HG03103 (cell line): Measurements from ENCODE around the gene TBC1D22A.

Source experiments
- ATAC-seq: cut with Tn5 transposase; IDR thresholded peaks from one replicate; pipeline ENCODE4 v1.9.1; 2021; ENCODE audit warnings: low read depth; ENCODE audit not compliant: unreplicated experiment

The TBC1D22A gene

GRCh38 chr22:46737105-46737975 is 25.1 kb upstream of the TBC1D22A start:
- ATAC-seq: no peak

DNA sequence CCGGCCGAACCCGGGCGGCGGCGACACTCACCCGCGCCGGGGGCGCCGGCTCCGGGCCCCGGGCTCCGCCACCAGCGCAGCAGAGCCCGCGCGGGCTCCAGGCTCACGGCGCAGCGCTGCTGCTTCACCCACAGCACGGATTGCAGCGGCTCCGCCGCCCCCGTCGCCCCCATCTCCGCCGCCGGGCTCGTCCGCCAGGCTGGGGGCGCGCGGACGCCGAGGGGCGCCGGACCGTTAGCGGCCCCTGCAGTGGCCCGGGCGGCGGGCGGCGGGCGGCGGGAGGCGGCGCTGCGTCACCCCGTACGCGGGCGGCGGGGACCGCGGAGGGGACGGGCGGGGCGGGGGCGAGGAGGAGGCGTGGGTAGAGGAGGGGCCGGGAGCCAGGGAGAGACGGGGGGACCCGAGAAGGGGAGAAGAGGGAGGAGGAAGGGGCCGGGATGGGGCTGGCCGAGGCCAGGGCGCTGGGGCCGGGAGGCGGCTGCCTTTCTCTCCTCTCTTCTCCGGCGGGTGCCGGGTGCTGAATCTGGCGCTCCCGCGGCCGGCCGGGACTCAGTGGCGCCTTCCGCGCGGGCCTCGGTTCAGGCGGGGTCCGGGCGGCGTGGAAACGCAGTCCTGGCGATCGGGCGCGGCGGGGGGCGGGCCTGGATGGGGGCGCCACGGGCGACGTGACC is 24.3 kb upstream of the TBC1D22A start, which contains the start of gene CERK:
TSS of gene CERK (minus strand) at position 277 of the 671 bp plus-strand sequence. CDS start at position 173, 104 bp downstream.
- ATAC-seq: no peak

DNA sequence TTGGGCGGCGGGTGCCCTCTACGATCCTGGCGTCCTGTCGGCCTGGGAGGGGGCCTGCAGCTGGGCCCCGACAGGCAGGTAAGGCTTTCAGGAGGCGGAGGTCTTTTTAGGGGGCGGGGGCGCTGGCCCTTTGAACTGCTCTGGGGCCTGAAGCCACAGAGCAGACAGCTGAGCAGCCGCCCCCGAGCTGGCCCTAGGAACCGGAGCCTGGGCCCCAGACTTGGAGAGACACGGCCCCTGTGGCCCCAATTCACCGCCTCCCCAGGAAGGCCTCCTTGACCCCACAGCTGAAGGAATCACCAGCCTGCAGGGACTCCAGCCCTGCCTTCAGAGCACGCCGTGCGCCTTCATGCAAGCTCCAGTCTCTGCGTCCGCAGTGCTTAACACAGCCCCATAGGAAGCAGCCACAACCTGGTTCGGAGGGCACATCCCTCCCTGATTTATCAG is 23.8 kb upstream of the TBC1D22A start:
- no peak for ATAC-seq

DNA sequence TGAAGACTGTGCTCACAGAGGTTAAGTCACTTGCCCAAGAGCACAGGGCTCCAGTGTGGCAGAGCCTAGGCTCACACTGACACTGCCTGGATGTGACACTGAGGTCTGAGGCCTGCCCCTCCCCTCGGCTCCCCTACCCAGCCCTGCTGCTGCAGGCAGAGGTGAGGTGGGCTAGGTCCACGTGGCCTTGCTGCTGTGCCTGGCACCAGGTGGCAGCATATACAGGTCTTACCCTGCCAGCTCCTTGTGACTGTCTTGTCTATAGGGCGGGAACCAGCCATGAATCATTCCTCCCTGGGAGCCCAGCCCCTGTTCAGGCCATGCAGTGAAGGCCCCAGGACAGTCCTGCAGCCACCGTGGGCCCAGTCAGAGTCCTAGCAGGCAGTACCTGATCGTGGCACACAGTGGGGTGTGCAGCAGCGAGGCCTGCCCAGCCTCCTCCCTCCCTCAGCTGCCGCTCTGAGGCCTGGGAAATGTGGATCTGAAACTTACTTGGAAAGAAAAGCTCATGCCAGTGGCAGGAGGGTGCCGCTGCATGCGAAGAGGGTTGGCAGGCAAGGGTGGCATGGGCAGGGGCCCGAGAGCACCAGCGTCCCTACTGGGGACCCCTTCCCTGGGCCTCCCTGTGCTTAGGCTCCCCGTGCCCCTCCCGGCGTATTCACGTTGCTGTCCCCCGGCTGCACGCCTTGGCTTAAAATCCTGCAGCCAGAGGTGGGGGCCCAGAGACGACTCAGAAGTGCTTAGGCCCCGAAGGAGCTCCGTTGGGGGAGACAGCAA is 23.2 kb upstream of the TBC1D22A start:
- ATAC-seq: no peak

- ATAC-seq: no peak
Measured at GRCh38 chr22:46740910-46741780, 21.3 kb upstream of the TBC1D22A start.

GRCh38 chr22:46741974-46742519 is 20.4 kb upstream of the TBC1D22A start:
- no peak for ATAC-seq

GRCh38 chr22:46742576-46743221 is 19.8 kb upstream of the TBC1D22A start:
- ATAC-seq: no peak

GRCh38 chr22:46744581-46744980 is 17.9 kb upstream of the TBC1D22A start:
- no peak for ATAC-seq

DNA sequence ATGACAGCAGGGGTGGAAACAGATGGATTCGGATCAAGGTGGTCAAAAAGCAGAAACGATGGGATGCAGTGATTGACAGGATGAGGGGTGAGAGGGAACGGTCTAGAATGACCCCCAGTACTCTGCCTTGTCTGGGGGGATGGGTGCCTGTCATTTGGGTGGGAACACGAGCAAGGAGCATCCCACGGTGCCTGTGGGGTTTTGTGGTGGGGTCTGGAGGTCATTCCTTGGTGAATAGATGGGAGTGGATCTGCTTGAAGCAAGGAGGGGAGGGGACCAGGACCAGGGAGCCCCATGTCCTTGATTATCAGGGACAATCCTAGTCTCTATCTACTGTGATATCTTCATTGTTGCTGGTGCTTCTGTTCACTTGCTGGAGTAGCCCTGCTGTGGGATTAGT is 16.3 kb upstream of the TBC1D22A start:
- no peak for ATAC-seq

DNA sequence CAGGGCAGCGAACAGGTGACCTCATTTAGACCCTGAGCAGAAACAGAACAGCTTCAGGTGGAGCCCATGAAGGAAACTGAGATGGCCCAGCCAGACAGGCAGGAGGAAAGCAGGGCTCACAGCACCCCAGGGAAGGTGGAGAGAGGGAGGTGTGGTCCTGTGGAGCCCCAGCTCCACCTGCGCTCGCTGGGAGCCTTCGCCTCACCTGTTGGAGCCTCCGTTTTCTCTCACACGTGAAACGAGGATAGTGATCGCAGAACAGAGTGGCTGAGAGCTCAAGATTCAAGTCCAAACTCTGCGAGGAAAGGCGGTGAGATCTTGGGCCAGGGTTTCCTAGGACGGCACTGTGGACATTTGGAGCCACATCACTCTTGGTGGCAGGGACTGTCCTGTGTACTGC is 15.8 kb upstream of the TBC1D22A start:
- no peak for ATAC-seq

- ATAC-seq: no peak
Measured at GRCh38 chr22:46747646-46748045, 14.8 kb upstream of the TBC1D22A start.

DNA sequence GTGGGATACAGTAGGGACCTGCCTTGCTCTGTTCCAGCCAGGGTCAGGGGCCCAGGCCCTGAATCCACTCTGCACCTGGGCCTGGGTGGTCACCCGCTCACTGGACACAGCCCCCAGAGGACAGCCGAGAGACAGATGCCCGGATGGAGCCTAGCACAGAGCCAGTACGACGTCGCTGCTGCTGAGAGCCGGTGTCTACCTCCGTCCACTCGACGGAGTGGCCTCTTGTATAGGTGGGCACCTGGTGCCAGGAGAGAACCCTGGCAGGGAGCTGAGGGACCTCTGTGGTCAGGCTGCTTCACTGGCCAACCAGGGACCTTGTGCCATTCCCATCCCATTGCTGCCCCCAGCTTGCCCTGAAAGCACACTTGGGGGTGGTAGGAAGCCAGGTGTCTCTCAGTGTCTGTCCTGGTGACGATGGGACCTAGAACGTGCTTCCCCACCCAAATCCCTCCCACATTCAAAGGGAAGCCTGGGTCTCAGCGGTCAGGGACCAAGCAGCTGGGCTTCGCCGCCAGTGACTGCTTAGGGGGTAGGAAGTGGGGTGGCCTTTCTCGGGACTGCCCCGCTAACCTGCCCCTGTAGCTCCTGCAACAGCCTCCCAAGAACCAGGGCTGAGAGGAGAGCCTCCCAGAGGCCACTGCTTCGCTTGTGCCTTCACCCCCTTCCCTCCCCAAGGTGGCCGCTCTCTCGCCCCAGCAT is 14.1 kb upstream of the TBC1D22A start:
- no peak for ATAC-seq

DNA sequence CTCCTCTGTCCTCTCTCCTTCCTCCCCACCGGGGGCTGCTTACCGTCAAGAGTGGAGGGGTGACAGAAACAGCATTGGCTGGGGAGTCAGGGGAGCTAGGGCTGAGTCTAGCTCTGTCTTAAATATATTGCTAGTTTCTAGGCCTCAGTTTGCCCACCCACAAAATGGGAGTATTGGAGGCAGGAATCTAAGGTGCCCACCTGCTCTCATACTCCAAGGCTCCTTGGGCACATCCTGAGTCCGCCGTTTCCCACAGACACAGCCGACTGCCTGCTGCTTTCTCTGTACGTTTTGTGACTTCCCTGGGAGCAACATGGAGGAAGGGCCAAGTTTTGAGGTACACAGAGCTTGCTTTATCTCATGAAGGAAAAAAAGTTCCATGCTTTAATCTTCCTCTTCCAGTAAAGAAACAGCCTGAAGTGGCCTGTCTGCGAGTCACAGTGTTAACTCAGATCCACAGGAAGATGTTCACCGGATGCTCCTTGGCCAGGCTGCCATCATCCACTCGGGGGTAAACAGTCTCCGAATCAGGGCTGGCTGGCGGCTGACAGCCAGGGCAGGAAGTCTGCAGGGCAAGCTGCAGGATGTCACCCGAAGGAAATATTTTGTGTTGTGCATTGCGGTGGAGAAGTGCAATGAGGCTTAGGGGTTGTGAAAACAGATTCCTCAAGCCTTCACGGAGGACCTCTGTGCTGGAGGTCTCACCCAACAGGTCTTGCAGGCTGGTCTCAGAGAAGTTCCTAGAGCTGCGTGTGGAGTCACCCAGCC is 13.4 kb upstream of the TBC1D22A start:
- no peak for ATAC-seq

DNA sequence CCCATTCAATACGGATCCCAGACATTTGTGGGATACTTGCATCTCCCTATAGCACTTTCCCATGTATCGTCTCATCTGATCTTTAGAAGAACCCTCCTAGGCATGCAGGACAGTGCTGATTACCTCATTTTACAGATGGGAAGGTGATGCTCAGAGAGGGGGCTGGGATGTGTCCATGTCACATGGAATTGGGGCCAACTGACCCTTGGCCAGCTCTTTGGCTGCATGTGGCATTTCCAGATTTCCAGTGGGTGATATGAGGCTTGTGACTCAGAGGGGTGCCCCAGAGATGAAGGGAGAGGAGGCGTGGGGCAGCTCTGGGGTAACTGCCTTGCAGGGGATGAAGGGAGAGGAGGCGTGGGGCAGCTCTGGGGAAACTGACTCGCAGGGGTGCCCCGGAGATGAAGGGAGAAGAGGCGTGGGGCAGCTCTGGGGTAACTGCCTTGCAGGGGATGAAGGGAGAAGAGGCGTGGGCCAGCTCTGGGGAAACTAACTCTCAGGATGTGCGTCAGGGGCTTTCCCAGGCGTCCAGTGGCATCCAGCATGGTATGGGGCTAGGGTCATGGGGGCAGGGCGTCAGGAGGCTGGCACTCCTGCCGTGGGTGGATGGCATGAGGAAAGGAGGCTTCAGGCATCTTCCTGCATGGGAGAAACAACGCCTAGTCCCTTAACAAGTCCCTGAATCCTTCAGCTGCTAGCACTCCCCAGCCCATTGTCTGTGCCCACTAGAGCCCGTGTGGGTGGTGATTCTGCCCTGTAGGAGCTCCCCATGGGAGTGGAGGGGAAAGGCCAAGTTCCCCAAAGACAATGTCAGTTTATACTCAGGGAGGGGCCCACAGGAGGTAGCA is 12.5 kb upstream of the TBC1D22A start:
- ATAC-seq: no peak

GRCh38 chr22:46750530-46750800 is 12.0 kb upstream of the TBC1D22A start:
- ATAC-seq: no peak

DNA sequence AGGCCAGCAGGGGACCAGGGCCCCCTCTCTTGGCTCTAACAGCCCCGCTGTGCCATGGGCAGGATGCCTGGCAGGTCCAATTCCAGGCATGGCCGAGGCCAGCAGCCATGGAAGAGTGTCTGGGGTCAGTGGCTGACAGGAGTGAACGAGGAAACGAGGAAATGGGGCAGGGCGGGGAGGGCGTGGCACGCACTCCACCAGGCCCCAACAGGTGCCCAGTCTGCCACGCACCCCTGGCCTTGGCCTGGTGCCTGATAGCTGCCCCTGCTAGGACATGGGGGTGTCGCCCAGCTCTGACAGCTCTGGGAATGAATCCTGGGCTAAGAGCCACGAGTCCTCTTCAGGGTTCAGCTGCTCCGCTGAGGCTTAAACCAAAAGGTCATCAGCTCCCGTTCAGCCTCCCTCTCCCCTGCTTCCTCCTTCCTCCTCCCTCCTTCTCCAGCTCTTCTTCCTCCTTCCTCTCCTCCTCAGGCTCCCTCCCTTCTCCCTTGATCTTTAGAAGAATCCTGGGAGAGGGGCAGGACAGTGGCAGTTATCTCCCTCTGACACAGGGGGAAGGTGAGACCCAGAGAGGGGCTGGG is 11.5 kb upstream of the TBC1D22A start:
- ATAC-seq: no peak
